HCT116 (cell line): Measurements from ENCODE around the gene MDFI. TPM values are rescaled to one million over a fixed set of nuclear protein-coding genes. Genes with fewer than 3 reads are reported as not detected.

Source experiments
- ATAC-seq: fragments of 200-7000 bp; cut with Tn5 transposase; 2 replicates; pipeline ENCODE4 v1.9.1; 2020; ENCODE audit warnings: mild to moderate bottlenecking, moderate library complexity
- BruUV-seq: library from RNA; stranded (reverse); fragments of 400-500 nt; replicated peaks from 2 replicates; lab custom pipeline; 2021; lab: Mats Ljungman, UMichigan
- CTCF ChIA-PET: fragments of 300-600 bp; sonication (Branson Sonifier 250); formaldehyde crosslinking; loops from one replicate; lab custom pipeline; 2021; ENCODE audit warnings: antibody characterized with exemption; lab: Charles Lee
- POLR2A ChIA-PET: fragments of 300-600, 350-600 bp; sonication (Branson Sonifier 250); formaldehyde crosslinking; loops from one replicate; lab custom pipeline; 2021; ENCODE audit warnings: antibody characterized with exemption; lab: Charles Lee
- RAD21 ChIA-PET, 2 experiments: fragments of 300-600 bp; sonication (Branson Sonifier 250); formaldehyde crosslinking; loops; one replicate each; lab custom pipeline; 2023; ENCODE audit warnings: low total read pairs in 2 of 2; ENCODE audit not compliant: uncharacterized antibody in 2 of 2, unreplicated experiment in 2 of 2, low non-redundant PET in 1 of 2; lab: Charles Lee
- DNase-seq: peaks from one replicate; pipeline ENCODE4 v3.0.0-alpha.2; 2010; ENCODE audit warnings: low read depth, low spot score
- H2AFZ ChIP-seq: fragments of 200-600 bp; shearing (Covaris generic), sonication (generic); 2 replicates; pipeline ENCODE4 v1.6.1; 2017; ENCODE audit warnings: low read depth, mixed run types, mixed read lengths, antibody characterized with exemption, low read length; ENCODE audit not compliant: poor library complexity, severe bottlenecking
- H3K27ac ChIP-seq: 2 replicates; pipeline ENCODE4 v1.5.1; 2012; ENCODE audit warnings: low read depth, low read length
- H3K27me3 ChIP-seq: fragments of 200-600 bp; sonication (generic); 2 replicates; pipeline ENCODE4 v1.6.1; 2016; ENCODE audit warnings: mixed run types, low read length, mixed read lengths; ENCODE audit not compliant: insufficient read depth
- H3K36me3 ChIP-seq, 2 experiments: fragments of 200-500 bp in 1 of 2; fragments of 200-600 bp in 1 of 2; sonication (Bioruptor generic) in 1 of 2; sonication (generic) in 1 of 2; 2 replicates each; pipeline versions ENCODE4 v1.5.1 to v1.6.1; 2014 to 2016; ENCODE audit warnings: low read length in 2 of 2, inconsistent platforms in 1 of 2, mixed read lengths in 1 of 2, mixed run types in 1 of 2; ENCODE audit not compliant: insufficient read depth in 2 of 2, control insufficient read depth in 1 of 2
- H3K4me1 ChIP-seq, 2 experiments: fragments of 200-600 bp in 1 of 2; sonication (generic) in 1 of 2; 2 replicates each; pipeline versions ENCODE4 v1.5.1 to v1.6.1; 2012 to 2017; ENCODE audit warnings: low read length in 2 of 2, inconsistent platforms in 1 of 2, mild to moderate bottlenecking in 1 of 2, mixed read lengths in 1 of 2, mixed run types in 1 of 2, moderate library complexity in 1 of 2; ENCODE audit not compliant: insufficient read depth in 2 of 2, control insufficient read depth in 1 of 2
- H3K4me2 ChIP-seq: fragments of 200-600 bp; sonication (generic); 2 replicates; pipeline ENCODE4 v1.6.1; 2017; ENCODE audit warnings: mixed run types, low read length, mixed read lengths
- H3K4me3 ChIP-seq, 2 experiments: fragments of 200-600 bp in 1 of 2; sonication (generic) in 1 of 2; replicated peaks in 1 of 2; 2 replicates each; pipeline ENCODE4 v1.5.1; 2011 to 2016; ENCODE audit warnings: low read length in 2 of 2, control low read depth in 1 of 2, low read depth in 1 of 2, mild to moderate bottlenecking in 1 of 2, mixed read lengths in 1 of 2, mixed run types in 1 of 2
- H3K79me2 ChIP-seq: fragments of 200-600 bp; sonication (generic); 2 replicates; pipeline ENCODE4 v1.6.1; 2017; ENCODE audit warnings: mild to moderate bottlenecking, mixed run types, low read length, moderate library complexity, mixed read lengths; ENCODE audit not compliant: insufficient read depth
- H3K9ac ChIP-seq: fragments of 200-600 bp; sonication (generic); 2 replicates; pipeline ENCODE4 v1.6.1; 2016; ENCODE audit warnings: low read length, mixed read lengths
- H3K9me2 ChIP-seq: fragments of 200-600 bp; sonication (generic), shearing (Covaris generic); 2 replicates; pipeline ENCODE4 v1.6.1; 2017; ENCODE audit warnings: mixed run types, mild to moderate bottlenecking, moderate library complexity; ENCODE audit not compliant: insufficient read depth
- H3K9me3 ChIP-seq, 2 experiments: fragments of 200-500 bp in 1 of 2; fragments of 200-600 bp in 1 of 2; sonication (Bioruptor generic) in 1 of 2; sonication (generic) in 1 of 2; 2 replicates each; pipeline ENCODE4 v1.6.1; 2014 to 2017; ENCODE audit warnings: low read length in 2 of 2, mixed read lengths in 2 of 2, inconsistent platforms in 1 of 2, low read depth in 1 of 2, mild to moderate bottlenecking in 1 of 2, mixed run types in 1 of 2, moderate library complexity in 1 of 2; ENCODE audit not compliant: control insufficient read depth in 1 of 2, insufficient read depth in 1 of 2
- H4K20me1 ChIP-seq: fragments of 200-600 bp; sonication (generic), shearing (Covaris generic); 2 replicates; pipeline ENCODE4 v1.6.1; 2017; ENCODE audit warnings: mixed run types, mild to moderate bottlenecking, moderate library complexity; ENCODE audit not compliant: insufficient read depth
- CTCF ChIP-seq, 3 experiments: fragments of 200-600 bp in 1 of 3; sonication (generic) in 1 of 3; IDR thresholded peaks in 2 of 3; conservative IDR thresholded peaks in 1 of 3; 2 replicates each; pipeline ENCODE4 v1.5.1; 2012 to 2017; ENCODE audit warnings: low read depth in 2 of 3, low read length in 2 of 3, antibody characterized with exemption in 1 of 3, borderline replicate concordance in 1 of 3, control low read depth in 1 of 3, mild to moderate bottlenecking in 1 of 3, mixed read lengths in 1 of 3, mixed run types in 1 of 3, moderate library complexity in 1 of 3; ENCODE audit not compliant: insufficient read depth in 1 of 3
- FOSL1 ChIP-seq: IDR thresholded peaks from 2 replicates; pipeline ENCODE4 v1.6.1; 2012; ENCODE audit warnings: low read depth
- RAD21 ChIP-seq: IDR thresholded peaks from 2 replicates; pipeline ENCODE4 v1.6.1; 2012; ENCODE audit warnings: low read depth, mild to moderate bottlenecking
- SIN3A ChIP-seq: IDR thresholded peaks from 2 replicates; pipeline ENCODE4 v1.6.1; 2012; ENCODE audit warnings: low read depth
- SP1 ChIP-seq: IDR thresholded peaks from 2 replicates; pipeline ENCODE4 v1.6.1; 2012; ENCODE audit warnings: low read depth
- TCF7L2 ChIP-seq: IDR thresholded peaks from 2 replicates; pipeline ENCODE4 v1.7.0; 2011; ENCODE audit warnings: borderline replicate concordance, inconsistent platforms; ENCODE audit not compliant: insufficient read depth, insufficient read length; ENCODE audit errors: extremely low read depth
- intact Hi-C: fragments of 100-400 bp; cut with micrococcal nuclease; formaldehyde crosslinking; loops from 2 replicates; pipeline ENCODE4 v1.10.0; 2022
- total RNA-seq: library from RNA; stranded (reverse); gene quantifications from one replicate; pipeline ENCODE4 v1.2.1, GENCODE V29; 2021; ENCODE audit not compliant: unreplicated experiment
- TF ChIP-seq, protein P1 (sequence below): IDR thresholded peaks from 2 replicates; pipeline ENCODE4 v1.6.1; 2012

Gene MDFI
- total RNA-seq, 1 experiment from 2014 or later = 35.5 TPM

DNA sequence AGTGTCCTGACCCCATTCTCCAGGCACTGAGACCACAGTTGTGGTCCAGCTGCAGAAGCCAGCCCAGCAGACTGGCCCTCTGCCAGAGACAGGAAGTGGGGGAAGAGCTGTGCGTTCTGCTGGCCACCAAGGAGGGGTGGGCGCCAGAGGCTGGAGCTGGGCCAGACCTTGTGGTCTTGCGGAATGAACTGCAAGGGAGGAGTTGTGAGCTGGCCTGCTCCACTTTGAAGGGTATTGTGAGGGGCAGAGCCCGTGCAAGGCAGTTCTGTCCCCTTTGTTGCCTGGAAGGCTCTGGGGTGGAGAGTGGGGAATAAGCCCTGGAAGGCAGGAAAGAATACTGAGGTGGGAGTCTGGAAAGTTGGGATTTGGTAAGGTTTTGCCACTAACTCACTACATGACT, 3.6 kb upstream of the MDFI start:
- H4K20me1 ChIP-seq = no peaks in the 10 kb centered on the region
- no peak overlapping the region for H3K4me3 ChIP-seq
- H3K9me3 ChIP-seq = no peaks in the 10 kb centered on the region
- no peak overlapping the region for H3K27ac ChIP-seq
- no peaks in the 10 kb centered on the region for H3K36me3 ChIP-seq
- ChIA-PET CTCF (no interaction called here), POLR2A (interaction anchor here (0.9 kb wide), 1 partner anchor 20 kb away, joined by 3 read pairs; no protein-coding TSS in a partner anchor), RAD21 (no interaction called here)
- H3K9me2 ChIP-seq = no peaks in the 10 kb centered on the region
- intact Hi-C loops = no loop called here
- ATAC-seq (no peak), DNase-seq (no peak)
- TF ChIP-seq RAD21 = no peak
- H3K4me1 ChIP-seq = peaks cover 19 to 21% of the 10 kb centered on the region in 2 experiments
- no peaks in the 10 kb centered on the region for H3K27me3 ChIP-seq
- H2AFZ ChIP-seq = no peak overlapping the region
- H3K4me2 ChIP-seq = no peak overlapping the region
- no peak overlapping the region for H3K9ac ChIP-seq
- BruUV-seq = no TSS peak
- peaks cover 10% of the 10 kb centered on the region; the same call in 1 of the 2 replicates for H3K79me2 ChIP-seq

GRCh38 chr6:41635365-41635764, 2.9 kb upstream of the MDFI start:
- ChIA-PET POLR2A (interaction anchor here (0.6 to 0.9 kb wide), 2 partner anchors 21 to 1387 kb away, joined by 3 to 4 read pairs; no protein-coding TSS in a partner anchor), RAD21 (no interaction called here), CTCF (no interaction called here)
- no peak for ATAC-seq
- Histone ChIP-seq H3K36me3 (no peaks in the 10 kb centered on the region), H3K27ac (no peak overlapping the region), H3K27me3 (no peaks in the 10 kb centered on the region), H3K4me2 (no peak overlapping the region), H3K4me1 (peaks cover 19 to 21% of the 10 kb centered on the region in 2 experiments), H2AFZ (no peak overlapping the region), H3K79me2 (peaks cover 10% of the 10 kb centered on the region; the same call in 1 of the 2 replicates), H3K9ac (no peak overlapping the region), H4K20me1 (no peaks in the 10 kb centered on the region), H3K4me3 (no peak overlapping the region)
- no TSS peak for BruUV-seq
- DNase-seq = no peak
- intact Hi-C loops = no loop called here
- TF ChIP-seq SP1 (no peak), FOSL1 (no peak), SIN3A (no peak), CTCF (IDR thresholded peaks at IDR 0.05 in 2 of 3, conservative IDR thresholded peaks at IDR 0.05 in 1 of 3; ENCODE audit: borderline replicate concordance in 1 of 3, insufficient read depth in 1 of 3, low read depth in 2 of 3, low read length in 2 of 3) (no peak), RAD21 (no peak), TCF7L2 (no peak)
- TF ChIP-seq, protein P1, sequence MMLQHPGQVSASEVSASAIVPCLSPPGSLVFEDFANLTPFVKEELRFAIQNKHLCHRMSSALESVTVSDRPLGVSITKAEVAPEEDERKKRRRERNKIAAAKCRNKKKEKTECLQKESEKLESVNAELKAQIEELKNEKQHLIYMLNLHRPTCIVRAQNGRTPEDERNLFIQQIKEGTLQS = no peak
- TF ChIP-seq, all 23 proteins: peak for 0
- Histone ChIP-seq H3K9me2 (no peaks in the 10 kb centered on the region), H3K9me3 (no peaks in the 10 kb centered on the region)
